DMS153 treated with DMSO at 0.1 percent for 48 hours (cell line): ENCODE data around the gene SMIM35.

Source experiments
- DNase-seq: peaks from one replicate; lab custom pipeline; 2025; ENCODE audit not compliant: unreplicated experiment; lab: John Stamatoyannopoulos, UW

The SMIM35 gene

DNA sequence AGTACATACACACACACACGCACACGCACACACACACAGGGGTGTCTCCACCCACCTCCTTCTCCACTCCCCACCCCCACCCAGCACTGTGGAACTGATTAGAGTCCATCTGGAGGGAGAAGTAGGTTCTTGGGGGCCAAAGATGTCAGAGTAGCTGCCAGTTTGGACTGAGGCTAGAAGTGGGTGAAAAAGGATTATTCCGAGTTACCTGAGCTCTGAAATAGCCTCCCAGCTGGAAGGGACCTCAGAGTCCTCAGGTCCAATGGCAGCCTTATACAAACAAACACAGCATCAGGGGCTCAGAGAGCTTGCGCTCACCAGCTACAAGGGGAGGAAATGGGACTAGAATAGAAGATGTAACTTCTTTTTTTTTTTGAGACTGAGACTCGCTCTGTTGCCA, 79.7 kb downstream of the SMIM35 start:
- DNase-seq: no peak

DNA sequence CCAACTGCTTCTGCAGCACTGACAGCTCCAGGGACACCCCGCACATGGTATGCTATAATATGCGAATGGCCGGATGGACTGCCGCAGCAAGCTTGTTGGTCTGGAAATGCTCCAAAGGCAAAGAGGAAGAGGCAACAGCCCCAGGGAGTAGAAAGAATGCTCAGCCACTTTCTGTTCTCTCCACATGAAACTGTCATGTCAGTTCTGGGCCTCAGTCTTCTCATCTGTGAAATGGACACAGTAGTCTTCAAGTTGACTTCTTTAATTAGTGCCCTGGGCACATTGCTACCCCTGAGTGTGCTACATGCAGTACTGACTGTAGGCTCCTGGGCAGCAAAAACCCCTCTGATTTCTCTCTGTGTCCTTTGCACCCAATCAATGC, 80.6 kb downstream of the SMIM35 start:
- no peak for DNase-seq

- no peak for DNase-seq
These were observed 81.3 kb downstream of the SMIM35 start for GRCh38 chr11:118005224-118006152.

DNA sequence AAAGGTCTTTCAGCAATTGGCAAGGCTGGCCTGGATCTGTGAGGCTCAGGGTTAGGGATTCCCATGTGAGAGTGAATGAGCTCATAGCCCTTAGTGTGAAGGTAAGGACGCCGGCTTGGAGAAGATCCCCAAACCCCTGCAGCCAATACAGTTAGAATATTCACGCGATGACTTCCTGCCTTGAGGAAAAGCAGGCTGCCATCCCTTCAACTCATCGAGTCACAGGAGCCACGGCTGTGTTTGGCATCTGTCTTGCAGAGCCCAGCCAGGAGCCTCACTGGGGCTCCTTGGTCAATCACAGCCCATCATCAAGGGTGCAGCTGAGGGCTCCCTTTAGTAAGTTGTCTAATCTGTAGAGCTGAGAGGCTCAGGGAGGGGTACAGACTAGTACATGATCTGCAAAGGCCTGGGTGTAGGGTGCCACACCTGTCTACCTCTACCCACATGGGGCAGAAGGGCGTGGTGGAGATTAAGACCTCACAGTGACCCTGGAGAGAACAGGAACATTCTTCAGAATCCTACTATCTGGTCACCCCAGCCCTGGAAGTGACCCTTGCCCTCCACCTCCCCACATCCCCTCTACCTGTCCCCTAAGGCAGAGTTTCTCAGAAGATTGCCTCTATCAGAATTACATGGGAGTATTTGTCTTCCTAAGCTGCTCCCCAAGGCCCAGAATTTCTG, 82.1 kb downstream of the SMIM35 start:
- no peak for DNase-seq

DNA sequence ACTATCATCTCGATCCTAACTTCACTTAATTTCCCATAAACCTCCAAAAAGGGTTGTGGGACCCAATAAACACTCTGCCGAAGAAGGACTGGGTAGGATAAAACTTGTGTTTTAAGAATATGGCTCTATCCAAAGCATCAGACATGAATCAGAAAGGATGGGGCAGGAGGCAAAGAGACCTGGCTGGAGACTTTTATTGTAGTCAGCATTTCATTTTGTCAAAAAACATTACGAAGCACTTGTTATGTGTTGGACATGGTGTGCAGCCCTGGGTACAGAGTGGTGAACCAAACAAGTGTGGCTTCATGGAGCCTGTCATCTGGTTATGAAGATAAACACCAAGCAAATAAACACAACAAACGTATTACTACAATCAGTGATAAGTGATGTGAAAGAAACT, 83.3 kb downstream of the SMIM35 start:
- no peak for DNase-seq

DNA sequence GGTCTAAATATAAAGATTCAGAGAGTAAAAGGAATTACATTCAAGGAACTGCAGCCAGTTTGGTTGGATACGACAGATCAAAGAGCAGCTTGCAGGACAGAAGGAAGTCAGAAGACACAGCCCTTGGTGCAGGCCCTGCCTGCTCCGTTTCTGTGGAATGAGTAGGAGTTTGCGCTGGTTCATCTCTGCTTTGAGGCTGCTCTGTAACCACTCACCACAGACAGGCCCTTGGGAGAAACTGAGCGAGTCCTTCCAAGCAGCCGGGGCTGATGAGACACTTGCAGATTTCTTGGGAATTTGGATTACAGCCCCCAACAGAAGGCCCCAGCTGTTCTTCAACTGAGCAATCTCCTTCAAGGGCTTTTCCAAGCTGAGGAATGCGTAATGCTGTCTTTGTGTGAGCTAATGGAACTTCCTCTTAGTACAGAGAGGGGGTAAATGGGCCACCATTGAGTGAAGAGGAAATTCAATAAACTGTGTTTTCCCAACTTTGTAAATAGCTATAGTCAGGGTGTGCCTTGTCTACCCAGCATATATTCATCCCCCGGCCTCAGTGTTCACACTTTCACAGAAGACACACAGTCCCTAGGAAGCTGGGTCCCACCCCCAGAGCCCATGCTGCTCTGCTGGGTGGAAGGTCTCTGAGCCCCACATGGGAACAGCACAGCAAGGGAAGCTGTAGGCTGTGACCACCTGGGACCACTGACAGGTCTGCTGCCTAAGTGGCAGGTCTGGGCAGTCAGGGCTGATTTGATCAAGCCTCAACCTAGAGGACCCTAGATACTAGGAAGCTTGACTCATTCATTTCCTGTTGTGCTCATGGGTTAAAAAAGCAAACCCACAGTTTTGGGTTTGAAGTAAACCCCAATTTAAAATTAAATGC, 84.0 kb downstream of the SMIM35 start:
- no peak for DNase-seq

DNA sequence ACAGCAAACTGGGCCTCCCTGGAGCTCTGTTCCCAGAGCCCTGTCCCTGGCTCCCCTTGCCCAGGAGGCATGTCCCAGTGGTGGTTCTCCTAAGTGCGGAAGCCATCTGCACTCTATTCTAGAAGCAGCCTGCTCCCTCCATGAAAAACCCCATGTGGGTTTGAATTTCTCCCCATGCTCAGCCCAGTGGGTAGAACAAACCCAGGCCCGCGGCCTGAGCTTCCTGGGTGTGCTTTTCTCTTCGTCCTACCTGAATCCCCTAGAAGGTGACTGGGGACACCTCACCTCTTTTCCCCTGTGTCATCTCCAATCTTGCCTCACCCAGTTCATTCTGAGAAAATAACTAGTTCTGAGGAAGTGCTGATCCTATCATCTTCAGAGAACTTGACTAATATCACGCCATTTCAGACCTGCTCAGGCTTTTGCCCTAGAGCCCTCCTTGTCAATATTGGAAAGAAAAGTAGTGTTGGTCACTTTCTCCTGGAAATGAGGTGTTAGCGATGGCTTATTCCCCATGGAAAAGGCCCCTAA, 84.7 kb downstream of the SMIM35 start:
- no peak for DNase-seq

DNA sequence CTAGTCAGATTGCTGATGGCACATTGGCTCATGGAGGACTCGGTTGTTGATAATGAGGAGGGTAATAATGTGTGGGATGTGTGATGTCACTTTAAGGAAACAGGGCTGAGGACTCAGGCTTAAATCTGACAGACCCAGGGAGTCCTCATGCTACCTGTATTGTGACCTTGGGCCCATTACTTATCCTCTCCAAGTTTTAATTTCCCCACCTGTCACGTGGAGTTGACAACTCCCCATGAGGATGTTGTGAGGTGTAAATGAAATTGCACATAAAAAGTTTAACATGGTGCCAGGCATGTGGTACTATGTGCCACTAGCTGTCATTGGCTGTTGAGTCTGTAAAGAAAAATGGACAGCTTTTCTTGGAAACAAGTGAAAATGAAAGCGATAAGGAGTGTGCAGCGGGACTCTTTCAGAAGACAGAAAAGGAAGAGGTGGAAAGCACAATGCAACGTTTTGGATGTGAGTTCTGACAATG, 85.2 kb downstream of the SMIM35 start:
- no peak for DNase-seq

GRCh38 chr11:118000850-118001228, 85.9 kb downstream of the SMIM35 start:
- DNase-seq: no peak

DNA sequence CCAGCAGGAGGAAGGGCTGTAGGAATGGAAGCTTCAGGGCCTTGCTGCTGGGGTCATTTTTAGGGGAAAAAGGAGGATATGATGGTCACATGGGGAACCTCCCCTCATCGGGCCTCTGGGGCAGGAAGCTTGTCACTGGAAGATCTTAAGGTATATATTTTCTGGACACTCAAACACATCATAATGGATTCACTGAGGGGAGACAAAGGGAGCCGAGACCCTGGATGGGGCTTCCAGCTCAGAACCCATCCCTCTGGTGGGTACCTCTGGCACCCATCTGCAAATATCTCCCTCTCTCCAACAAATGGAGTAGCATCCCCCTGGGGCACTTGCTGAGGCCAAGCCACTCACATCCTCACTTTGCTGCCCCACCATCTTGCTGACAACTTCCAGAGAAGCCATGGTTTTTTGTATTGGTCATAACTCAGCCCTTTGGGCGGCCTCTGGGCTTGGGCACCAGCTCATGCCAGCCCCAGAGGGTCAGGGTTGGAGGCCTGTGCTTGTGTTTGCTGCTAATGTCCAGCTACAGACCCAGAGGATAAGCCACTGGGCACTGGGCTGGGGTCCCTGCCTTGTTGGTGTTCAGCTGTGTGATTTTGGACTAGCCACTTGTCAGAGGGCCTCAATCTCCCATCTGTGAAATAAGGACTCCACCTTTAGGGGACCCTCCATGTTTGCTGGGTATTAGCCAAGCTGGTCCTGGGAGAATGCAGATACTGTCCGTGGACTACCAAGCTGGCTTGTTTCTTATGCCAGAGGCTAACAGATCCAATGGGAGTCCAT, 86.5 kb downstream of the SMIM35 start:
- no peak for DNase-seq

- DNase-seq: no peak
These were observed 87.3 kb downstream of the SMIM35 start for GRCh38 chr11:117999354-117999993.

DNA sequence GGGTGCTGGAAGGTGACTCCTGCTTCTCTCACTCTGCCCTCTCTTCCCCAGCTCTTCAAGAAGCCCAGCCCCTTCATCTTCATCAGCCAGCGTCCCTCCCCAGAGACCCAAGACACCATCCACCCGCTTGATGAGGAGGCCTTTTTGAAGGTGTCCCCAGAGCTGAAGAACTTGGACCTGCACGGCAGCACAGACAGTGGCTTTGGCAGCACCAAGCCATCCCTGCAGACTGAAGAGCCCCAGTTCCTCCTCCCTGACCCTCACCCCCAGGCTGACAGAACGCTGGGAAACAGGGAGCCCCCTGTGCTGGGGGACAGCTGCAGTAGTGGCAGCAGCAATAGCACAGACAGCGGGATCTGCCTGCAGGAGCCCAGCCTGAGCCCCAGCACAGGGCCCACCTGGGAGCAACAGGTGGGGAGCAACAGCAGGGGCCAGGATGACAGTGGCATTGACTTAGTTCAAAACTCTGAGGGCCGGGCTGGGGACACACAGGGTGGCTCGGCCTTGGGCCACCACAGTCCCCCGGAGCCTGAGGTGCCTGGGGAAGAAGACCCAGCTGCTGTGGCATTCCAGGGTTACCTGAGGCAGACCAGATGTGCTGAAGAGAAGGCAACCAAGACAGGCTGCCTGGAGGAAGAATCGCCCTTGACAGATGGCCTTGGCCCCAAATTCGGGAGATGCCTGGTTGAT, 88.0 kb downstream of the SMIM35 start:
- DNase-seq: no peak

DNA sequence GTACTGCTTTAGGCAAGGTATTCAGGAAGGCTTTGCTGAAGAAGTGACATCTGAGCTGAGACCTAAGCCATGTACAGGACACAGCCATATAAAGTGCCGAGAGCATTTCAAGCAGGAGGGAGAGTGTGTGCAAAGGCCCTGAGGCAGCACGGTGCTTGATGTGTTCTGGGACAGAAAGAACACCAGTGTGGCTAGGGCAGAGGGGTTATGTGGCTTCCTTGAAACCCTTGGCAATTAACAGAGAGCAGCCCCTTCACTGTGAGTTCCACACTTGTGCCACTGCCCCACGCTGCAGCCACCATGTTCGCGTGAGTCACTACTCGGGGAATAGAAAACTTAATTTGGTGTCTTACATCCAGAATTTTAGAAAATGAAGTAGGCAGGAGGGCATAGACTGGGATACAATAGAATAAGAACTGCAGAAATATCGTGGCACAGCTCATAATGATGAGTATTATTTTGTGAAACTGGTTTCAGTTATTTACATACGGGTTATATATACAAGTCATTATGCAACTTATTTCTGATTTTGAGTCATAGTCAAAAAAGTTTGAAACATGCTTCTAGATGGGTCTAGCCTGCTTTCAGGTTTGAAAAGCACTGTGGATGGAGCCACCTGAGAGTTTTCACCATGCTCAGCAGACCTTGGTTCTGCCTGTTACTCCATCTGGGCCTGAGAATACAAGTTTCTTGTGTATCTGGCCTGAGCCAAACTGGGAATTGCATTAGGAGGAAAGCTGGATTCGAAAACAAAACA, 88.8 kb downstream of the SMIM35 start:
- no peak for DNase-seq

- DNase-seq: no peak
These were observed 89.4 kb downstream of the SMIM35 start for GRCh38 chr11:117997406-117997805.

DNA sequence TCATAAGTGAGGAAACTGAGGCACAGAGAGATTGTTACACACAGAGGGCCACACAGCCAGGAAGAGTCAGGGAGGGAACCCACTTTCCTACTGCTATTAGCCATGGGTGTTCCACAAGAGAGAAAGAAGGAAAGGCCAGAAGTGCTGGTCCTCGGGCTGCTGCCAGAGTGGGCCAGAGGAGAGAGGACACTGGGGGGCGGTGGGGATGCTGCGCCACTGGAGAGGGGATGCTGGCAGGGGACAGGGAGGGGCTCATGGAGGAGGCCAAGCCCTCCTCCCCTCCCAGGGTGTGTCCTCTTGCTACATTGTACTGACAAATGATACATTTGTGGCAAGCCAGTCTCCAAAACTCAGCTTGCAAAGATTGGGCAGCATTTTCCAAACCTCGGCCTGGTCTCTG, 90.7 kb downstream of the SMIM35 start:
- DNase-seq: no peak

DNA sequence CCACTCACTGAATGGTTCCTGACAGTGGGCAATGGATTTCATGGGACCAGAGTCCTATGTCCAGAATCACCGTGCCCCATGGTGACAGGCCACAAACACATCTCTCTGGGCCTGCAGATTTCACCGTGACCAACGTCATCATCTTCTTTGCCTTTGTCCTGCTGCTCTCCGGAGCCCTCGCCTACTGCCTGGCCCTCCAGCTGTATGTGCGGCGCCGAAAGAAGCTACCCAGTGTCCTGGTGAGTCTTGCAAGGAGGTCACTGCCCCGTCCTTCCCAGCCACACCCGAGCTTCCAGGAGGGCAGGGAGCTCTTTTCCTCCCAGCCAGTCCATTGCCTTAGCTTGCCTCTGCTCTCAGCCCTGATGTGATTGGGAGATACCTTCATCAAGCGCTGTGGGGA, 91.3 kb downstream of the SMIM35 start:
- no peak for DNase-seq

DNA sequence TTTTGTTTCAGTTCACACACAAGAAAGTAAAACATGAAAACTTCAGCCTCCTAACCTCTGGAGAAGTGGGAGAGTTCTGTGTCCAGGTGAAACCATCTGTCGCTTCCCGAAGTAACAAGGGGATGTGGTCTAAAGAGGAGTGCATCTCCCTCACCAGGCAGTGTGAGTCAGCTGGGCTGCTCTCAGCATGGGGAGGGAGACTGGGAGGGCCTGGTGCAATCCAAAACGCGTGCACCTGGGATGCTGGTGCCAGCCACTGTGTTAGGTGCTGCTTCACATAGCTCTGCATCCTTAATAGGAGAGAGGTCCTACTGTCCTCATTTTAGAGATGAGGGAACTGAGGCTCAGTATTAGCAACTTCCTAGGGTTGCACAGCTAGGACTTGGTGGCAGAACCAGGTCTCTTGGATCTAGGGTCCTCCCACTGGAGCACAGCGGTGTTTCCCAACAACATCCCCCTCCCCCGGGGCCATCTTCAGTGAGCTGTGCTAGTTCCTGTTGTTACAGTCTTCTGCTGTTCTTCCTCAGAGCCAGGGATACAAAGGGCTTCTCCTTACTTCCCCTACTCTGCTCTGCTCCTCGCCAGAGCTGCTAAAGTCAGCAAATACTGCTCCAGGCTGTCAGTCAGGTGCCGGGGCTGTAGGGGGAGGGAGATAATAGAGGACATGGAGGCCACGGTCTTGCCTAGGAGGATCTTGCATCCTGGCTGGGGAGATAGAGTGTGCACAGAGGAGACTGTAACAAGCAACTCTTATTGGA, 92.6 kb downstream of the SMIM35 start:
- no peak for DNase-seq

DNA sequence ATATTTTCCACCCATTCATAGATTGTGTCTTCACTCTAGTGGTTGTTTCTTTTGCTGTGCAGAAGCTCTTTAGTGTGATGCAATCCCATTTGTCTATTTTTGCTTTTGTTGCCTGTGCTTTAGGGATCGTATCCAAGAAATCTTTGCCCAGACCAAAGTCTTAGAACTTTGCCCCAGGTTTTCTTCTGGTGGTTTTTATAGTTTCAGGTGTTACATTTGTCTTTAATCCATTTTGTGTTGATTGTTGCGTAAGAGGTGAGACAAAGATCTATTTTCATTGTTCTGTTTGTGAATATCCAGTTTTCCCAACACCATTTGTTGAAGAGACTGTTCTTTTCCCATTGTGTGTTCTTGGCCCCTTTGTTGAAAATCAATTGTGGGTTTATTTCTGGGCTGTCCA, 94.1 kb downstream of the SMIM35 start:
- no peak for DNase-seq
